ENCODE measurements around the gene AAR2. TPM values are rescaled to one million over a fixed set of nuclear protein-coding genes. Genes with fewer than 3 reads are reported as not detected.

Gene AAR2
- total and polyA plus RNA-seq, 7 donors = 13.4 to 29.6 (median 20.3) TPM

- H3K9me3 ChIP-seq = no peaks in the 10 kb centered on the region
- peaks cover 0 to 94% (median 36%) of the 10 kb centered on the region in 3 donors for H3K27me3 ChIP-seq (ENCODE audit: insufficient read depth in 3 of 3, low read length in 2 of 3)
- no peaks in the 10 kb centered on the region for H3K36me3 ChIP-seq (ENCODE audit: insufficient read depth in 1 of 2, low read depth in 1 of 2)
- 40 to 63% (median 53%) methylated on average over 1 of the region's 1 CpG for WGBS, 3 donors
- no peak for DNase-seq
- H3K27ac ChIP-seq = no peak overlapping the region
- TF ChIP-seq, protein P1, sequence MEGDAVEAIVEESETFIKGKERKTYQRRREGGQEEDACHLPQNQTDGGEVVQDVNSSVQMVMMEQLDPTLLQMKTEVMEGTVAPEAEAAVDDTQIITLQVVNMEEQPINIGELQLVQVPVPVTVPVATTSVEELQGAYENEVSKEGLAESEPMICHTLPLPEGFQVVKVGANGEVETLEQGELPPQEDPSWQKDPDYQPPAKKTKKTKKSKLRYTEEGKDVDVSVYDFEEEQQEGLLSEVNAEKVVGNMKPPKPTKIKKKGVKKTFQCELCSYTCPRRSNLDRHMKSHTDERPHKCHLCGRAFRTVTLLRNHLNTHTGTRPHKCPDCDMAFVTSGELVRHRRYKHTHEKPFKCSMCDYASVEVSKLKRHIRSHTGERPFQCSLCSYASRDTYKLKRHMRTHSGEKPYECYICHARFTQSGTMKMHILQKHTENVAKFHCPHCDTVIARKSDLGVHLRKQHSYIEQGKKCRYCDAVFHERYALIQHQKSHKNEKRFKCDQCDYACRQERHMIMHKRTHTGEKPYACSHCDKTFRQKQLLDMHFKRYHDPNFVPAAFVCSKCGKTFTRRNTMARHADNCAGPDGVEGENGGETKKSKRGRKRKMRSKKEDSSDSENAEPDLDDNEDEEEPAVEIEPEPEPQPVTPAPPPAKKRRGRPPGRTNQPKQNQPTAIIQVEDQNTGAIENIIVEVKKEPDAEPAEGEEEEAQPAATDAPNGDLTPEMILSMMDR (IDR thresholded peaks at IDR 0.05) = no peak
- intact Hi-C loops (cut with DNase I) = no loop called here
- peaks cover 4% of the 10 kb centered on the region for H3K4me1 ChIP-seq
- no peak for ATAC-seq
- no peak overlapping the region for H3K4me3 ChIP-seq
Measured at GRCh38 chr20:36303831-36304230, 67.6 kb downstream of the AAR2 start.

DNA sequence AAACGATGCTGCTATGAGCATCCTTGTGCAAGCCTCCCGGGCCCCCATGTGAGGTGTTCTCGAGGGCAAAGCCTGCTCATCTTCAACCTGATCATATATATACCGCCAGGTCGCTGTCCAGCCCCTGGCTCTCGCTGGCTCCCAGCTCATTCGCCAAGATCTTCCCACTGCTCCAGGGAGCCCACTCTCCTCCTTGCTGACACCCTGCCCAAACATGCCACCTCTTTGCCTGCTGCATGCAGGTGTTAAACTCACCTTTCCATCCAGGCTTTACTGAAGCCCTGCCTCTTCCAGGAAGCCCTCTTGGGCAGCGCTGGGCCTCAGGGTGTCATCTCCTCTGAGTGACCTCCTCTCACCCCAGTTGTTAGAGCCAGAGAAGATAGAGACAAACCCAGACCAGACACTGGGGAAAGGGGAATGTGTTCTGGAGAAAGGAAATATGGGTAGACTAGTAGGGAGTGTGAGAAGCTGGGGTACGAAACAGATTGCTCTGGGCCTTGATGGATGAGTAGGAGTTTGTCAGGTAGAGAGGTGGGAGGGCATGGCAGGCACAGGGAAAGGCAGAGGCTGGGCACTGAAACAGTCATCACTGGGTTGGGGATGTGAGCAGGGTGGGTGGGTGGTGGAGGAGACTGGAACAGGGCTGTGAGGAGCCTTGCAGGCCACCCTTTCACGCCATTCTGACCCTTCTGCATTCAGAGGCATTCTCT, 68.7 kb downstream of the AAR2 start:
- H3K4me1 ChIP-seq = peaks cover 4% of the 10 kb centered on the region
- TF ChIP-seq, protein P1 (IDR thresholded peaks at IDR 0.05) = no peak
- no peak for ATAC-seq
- intact Hi-C loops (cut with DNase I) = no loop called here
- DNase-seq = no peak
- no peak overlapping the region for H3K4me3 ChIP-seq
- H3K27ac ChIP-seq = no peak overlapping the region
- H3K9me3 ChIP-seq = no peaks in the 10 kb centered on the region
- no peaks in the 10 kb centered on the region for H3K36me3 ChIP-seq (ENCODE audit: insufficient read depth in 1 of 2, low read depth in 1 of 2)
- 29 to 31% (median 30%) methylated on average over 10 of the region's 10 CpGs for WGBS, 3 donors
- peaks cover 0 to 93% (median 37%) of the 10 kb centered on the region in 3 donors for H3K27me3 ChIP-seq (ENCODE audit: insufficient read depth in 3 of 3, low read length in 2 of 3)

- Histone ChIP-seq H3K27ac (no peak within 1 kb of the TSS), H3K9me3 (no peaks in the 10 kb centered on the region), H3K36me3 (ENCODE audit: insufficient read depth in 1 of 2, low read depth in 1 of 2) (no peaks in the 10 kb centered on the region), H3K27me3 (ENCODE audit: insufficient read depth in 3 of 3, low read length in 2 of 3) (peaks cover 0 to 93% (median 40%) of the 10 kb centered on the region in 3 donors), H3K4me3 (peak within 1 kb of the TSS; percentile 33), H3K4me1 (peaks cover 4% of the 10 kb centered on the region)
- TF ChIP-seq, protein P1 (IDR thresholded peaks at IDR 0.05) = no peak
- 2 to 3% (median 3%) methylated on average over 21 to 85 of the region's 96 CpGs for WGBS, 3 donors
- ATAC-seq = no peak
- DNase-seq = no peak
- intact Hi-C loops (cut with DNase I) = no loop called here
Measured at GRCh38 chr20:36305602-36306551, 69.6 kb downstream of the AAR2 start, which contains the start of gene DLGAP4. Gene DLGAP4 (plus strand): TSS chr20:36306339. CDS start chr20:36431718, 125,379 bp downstream.

Other genes with a start within 250 kb of the AAR2 start
- gene EPB41L1, start 81.7 kb upstream of the AAR2 start, total RNA-seq = 10 to 100 TPM in 2 of 4 donors, 1 to 10 TPM in 2; 9.1 to 24.1 (median 9.9) TPM
- 1 to 10 TPM; 4.2 to 4.9 (median 4.2) TPM for gene EPB41L1, start 81.7 kb upstream of the AAR2 start, polyA plus RNA-seq
- 100 to 1,000 TPM in 2 of 4 donors, 10 to 100 TPM in 2; 72.5 to 151 (median 99.7) TPM for gene DLGAP4, start 69.9 kb downstream of the AAR2 start, total RNA-seq
- 10 to 100 TPM; 53.5 to 90.4 (median 79.3) TPM for gene DLGAP4, start 69.9 kb downstream of the AAR2 start, polyA plus RNA-seq